ENCODE results near the gene IFIT5.

IFIT5 gene

GRCh38 chr10:89391907-89392756, 22.2 kb upstream of the IFIT5 start, which contains the start of gene IFIT1:
Gene IFIT1, plus strand, starts transcription at chr10:89392623. Its CDS starts 90 bp downstream, at chr10:89392713.
- no peaks in the 10 kb centered on the region for H3K9me3 ChIP-seq (ENCODE audit: insufficient read depth, low read length)
- TF ChIP-seq EZH2phosphoT487 (IDR thresholded peaks at IDR 0.05; ENCODE audit: low read depth) (no peak), CTCF (IDR thresholded peaks at IDR 0.05; ENCODE audit: low read depth, low read length) (no peak)
- H3K4me2 ChIP-seq (ENCODE audit: low read length): peak within 1 kb of the TSS; percentile 83
- H3K27ac ChIP-seq (ENCODE audit: low read length): no peak within 1 kb of the TSS
- H3K4me3 ChIP-seq (ENCODE audit: low read length): peak within 1 kb of the TSS; percentile 72
- H4K20me1 ChIP-seq (ENCODE audit: insufficient read depth, low read length): no peaks in the 10 kb centered on the region
- peak within 1 kb of the TSS; percentile 37; the same call in 1 of the 2 replicates for H3K9ac ChIP-seq (ENCODE audit: low read length)
- H3K27me3 ChIP-seq (ENCODE audit: low read depth, low read length): no peaks in the 10 kb centered on the region
- no peaks in the 10 kb centered on the region for H3K36me3 ChIP-seq (replicated peaks; ENCODE audit: low read depth, low read length)
- H2AFZ ChIP-seq (ENCODE audit: low read depth, low read length): peak within 1 kb of the TSS; percentile 47; the same call in 1 of the 2 replicates
- H3K4me1 ChIP-seq (ENCODE audit: low read length): peaks cover 12% of the 10 kb centered on the region
- H3K79me2 ChIP-seq (ENCODE audit: low read length): no peaks in the 10 kb centered on the region

- no peak overlapping the region for H3K27ac ChIP-seq (ENCODE audit: low read length)
- no peaks in the 10 kb centered on the region for H4K20me1 ChIP-seq (ENCODE audit: insufficient read depth, low read length)
- no peak overlapping the region for H2AFZ ChIP-seq (ENCODE audit: low read depth, low read length)
- no peak for TF ChIP-seq CTCF (IDR thresholded peaks at IDR 0.05; ENCODE audit: low read depth, low read length)
- no peak for TF ChIP-seq EZH2phosphoT487 (IDR thresholded peaks at IDR 0.05; ENCODE audit: low read depth)
- peaks cover 12% of the 10 kb centered on the region for H3K4me1 ChIP-seq (ENCODE audit: low read length)
- peak overlapping the region; percentile 83 for H3K4me2 ChIP-seq (ENCODE audit: low read length)
- H3K9me3 ChIP-seq (ENCODE audit: insufficient read depth, low read length): no peaks in the 10 kb centered on the region
- no peaks in the 10 kb centered on the region for H3K36me3 ChIP-seq (replicated peaks; ENCODE audit: low read depth, low read length)
- no peaks in the 10 kb centered on the region for H3K27me3 ChIP-seq (ENCODE audit: low read depth, low read length)
- no peak overlapping the region for H3K9ac ChIP-seq (ENCODE audit: low read length)
- peak overlapping the region; percentile 72; the same call in 1 of the 2 replicates for H3K4me3 ChIP-seq (ENCODE audit: low read length)
- no peaks in the 10 kb centered on the region for H3K79me2 ChIP-seq (ENCODE audit: low read length)
Measured at GRCh38 chr10:89392974-89393373, 21.4 kb upstream of the IFIT5 start.

- peaks cover 12% of the 10 kb centered on the region for H3K4me1 ChIP-seq (ENCODE audit: low read length)
- H2AFZ ChIP-seq (ENCODE audit: low read depth, low read length): no peak overlapping the region
- no peaks in the 10 kb centered on the region for H3K79me2 ChIP-seq (ENCODE audit: low read length)
- H3K27ac ChIP-seq (ENCODE audit: low read length): no peak overlapping the region
- no peaks in the 10 kb centered on the region for H3K27me3 ChIP-seq (ENCODE audit: low read depth, low read length)
- no peak overlapping the region for H3K4me3 ChIP-seq (ENCODE audit: low read length)
- TF ChIP-seq CTCF (IDR thresholded peaks at IDR 0.05; ENCODE audit: low read depth, low read length) (no peak), EZH2phosphoT487 (IDR thresholded peaks at IDR 0.05; ENCODE audit: low read depth) (no peak)
- H3K36me3 ChIP-seq (replicated peaks; ENCODE audit: low read depth, low read length): no peaks in the 10 kb centered on the region
- H3K4me2 ChIP-seq (ENCODE audit: low read length): no peak overlapping the region
- no peaks in the 10 kb centered on the region for H4K20me1 ChIP-seq (ENCODE audit: insufficient read depth, low read length)
- H3K9ac ChIP-seq (ENCODE audit: low read length): no peak overlapping the region
- H3K9me3 ChIP-seq (ENCODE audit: insufficient read depth, low read length): no peaks in the 10 kb centered on the region
Measured at GRCh38 chr10:89393898-89394297, 20.5 kb upstream of the IFIT5 start.

- no peaks in the 10 kb centered on the region for H3K36me3 ChIP-seq (replicated peaks; ENCODE audit: low read depth, low read length)
- no peak overlapping the region for H3K4me2 ChIP-seq (ENCODE audit: low read length)
- H3K9ac ChIP-seq (ENCODE audit: low read length): no peak overlapping the region
- no peak overlapping the region for H3K27ac ChIP-seq (ENCODE audit: low read length)
- H3K79me2 ChIP-seq (ENCODE audit: low read length): no peaks in the 10 kb centered on the region
- no peak overlapping the region for H3K4me3 ChIP-seq (ENCODE audit: low read length)
- H3K4me1 ChIP-seq (ENCODE audit: low read length): peaks cover 12% of the 10 kb centered on the region
- TF ChIP-seq EZH2phosphoT487 (IDR thresholded peaks at IDR 0.05; ENCODE audit: low read depth): no peak
- TF ChIP-seq CTCF (IDR thresholded peaks at IDR 0.05; ENCODE audit: low read depth, low read length): no peak
- H4K20me1 ChIP-seq (ENCODE audit: insufficient read depth, low read length): no peaks in the 10 kb centered on the region
- H2AFZ ChIP-seq (ENCODE audit: low read depth, low read length): no peak overlapping the region
- no peaks in the 10 kb centered on the region for H3K9me3 ChIP-seq (ENCODE audit: insufficient read depth, low read length)
- no peaks in the 10 kb centered on the region for H3K27me3 ChIP-seq (ENCODE audit: low read depth, low read length)
Measured at GRCh38 chr10:89395141-89395540, 19.2 kb upstream of the IFIT5 start.

All from OCI-LY3 (cell line).